Cardiac muscle cell (in vitro differentiated cells and primary cell): Measurements from ENCODE around the gene PPP4R1. TPM values are rescaled to one million over a fixed set of nuclear protein-coding genes. Genes with fewer than 3 reads are reported as not detected.

Experiments used
- DNase-seq, 2 donors: peaks; one replicate each; pipeline versions ENCODE4 v3.0.0 to v3.0.0-alpha.2; 2010 to 2017; ENCODE audit warnings: low read depth in 1 of 2, low spot score in 1 of 2
- H3K27ac ChIP-seq: fragments of 200-600 bp; sonication (generic); 2 replicates; pipeline ENCODE4 v1.5.1; 2016
- H3K27me3 ChIP-seq: fragments of 200-600 bp; sonication (generic); 2 replicates; pipeline ENCODE4 v1.6.0; 2016; ENCODE audit warnings: control low read depth
- H3K36me3 ChIP-seq: fragments of 200-600 bp; sonication (generic); 2 replicates; pipeline ENCODE4 v1.5.1; 2016; ENCODE audit warnings: control low read depth
- H3K4me1 ChIP-seq: fragments of 200-600 bp; sonication (generic); 2 replicates; pipeline ENCODE4 v1.8.1; 2017; ENCODE audit warnings: low read depth, mild to moderate bottlenecking, mixed run types
- H3K4me3 ChIP-seq: fragments of 200-600 bp; sonication (generic); 2 replicates; pipeline ENCODE4 v1.5.1; 2016; ENCODE audit warnings: mild to moderate bottlenecking
- H3K9me3 ChIP-seq: fragments of 200-600 bp; sonication (generic); 2 replicates; pipeline ENCODE4 v1.5.1; 2017; ENCODE audit warnings: low read depth, mild to moderate bottlenecking, control low read depth
- polyA plus RNA-seq: library from polyadenylated mRNA; unstranded; fragments of >200 nt; fragmentation: Nextera tagmentation; extraction: Ambion mirVana; gene quantifications from 2 replicates; pipeline ENCODE4 v1.2.1, GENCODE V29; 2016
- total RNA-seq: library from RNA; depleted of rRNA; stranded (reverse); fragments of >200 nt; gene quantifications from 2 replicates; pipeline ENCODE4 v1.2.3, GENCODE V29; 2016
- TF ChIP-seq, protein P1 (sequence below): IDR thresholded peaks from 2 replicates; pipeline ENCODE4 v1.5.1; 2012; ENCODE audit warnings: low read depth, mild to moderate bottlenecking, low read length

PPP4R1 gene
- total and polyA plus RNA-seq, 2 experiments from 2014 or later: 36.5 to 75.1 TPM

DNA sequence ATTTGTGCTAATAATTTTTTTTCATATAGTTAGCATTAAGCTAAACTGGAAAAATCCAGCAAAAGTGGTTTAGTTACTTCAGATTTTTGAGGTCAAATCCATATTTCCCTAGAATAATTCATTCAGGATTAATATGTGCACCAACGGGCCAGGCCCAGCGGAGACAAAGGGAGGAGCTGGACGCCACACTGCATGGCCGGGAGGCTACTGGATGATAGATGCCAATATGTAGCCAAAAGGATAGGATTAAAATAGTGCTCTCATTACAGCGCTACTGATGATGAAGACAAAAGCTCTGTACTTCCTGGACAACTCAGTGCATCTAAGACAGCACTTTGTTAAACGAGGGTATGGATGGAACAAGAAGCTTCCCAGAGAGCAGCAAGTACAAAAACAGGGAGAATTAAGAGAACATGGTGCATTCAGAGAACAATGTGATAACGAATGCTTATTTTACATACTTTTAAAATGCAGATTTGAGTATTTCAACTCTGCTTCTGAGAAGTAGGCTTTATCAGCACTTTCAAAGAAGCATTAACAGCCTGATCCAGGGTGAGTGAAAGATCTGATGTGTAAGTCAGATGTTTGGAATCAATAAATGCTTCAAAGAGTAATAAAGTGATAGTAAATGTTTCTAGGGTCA lies 39.8 kb downstream of the PPP4R1 start:
- Histone ChIP-seq H3K4me1 (peaks cover 4% of the 10 kb centered on the region), H3K27ac (no peak overlapping the region), H3K9me3 (no peaks in the 10 kb centered on the region), H3K4me3 (no peak overlapping the region), H3K27me3 (no peaks in the 10 kb centered on the region), H3K36me3 (peaks cover 66% of the 10 kb centered on the region)
- TF ChIP-seq, protein P1, sequence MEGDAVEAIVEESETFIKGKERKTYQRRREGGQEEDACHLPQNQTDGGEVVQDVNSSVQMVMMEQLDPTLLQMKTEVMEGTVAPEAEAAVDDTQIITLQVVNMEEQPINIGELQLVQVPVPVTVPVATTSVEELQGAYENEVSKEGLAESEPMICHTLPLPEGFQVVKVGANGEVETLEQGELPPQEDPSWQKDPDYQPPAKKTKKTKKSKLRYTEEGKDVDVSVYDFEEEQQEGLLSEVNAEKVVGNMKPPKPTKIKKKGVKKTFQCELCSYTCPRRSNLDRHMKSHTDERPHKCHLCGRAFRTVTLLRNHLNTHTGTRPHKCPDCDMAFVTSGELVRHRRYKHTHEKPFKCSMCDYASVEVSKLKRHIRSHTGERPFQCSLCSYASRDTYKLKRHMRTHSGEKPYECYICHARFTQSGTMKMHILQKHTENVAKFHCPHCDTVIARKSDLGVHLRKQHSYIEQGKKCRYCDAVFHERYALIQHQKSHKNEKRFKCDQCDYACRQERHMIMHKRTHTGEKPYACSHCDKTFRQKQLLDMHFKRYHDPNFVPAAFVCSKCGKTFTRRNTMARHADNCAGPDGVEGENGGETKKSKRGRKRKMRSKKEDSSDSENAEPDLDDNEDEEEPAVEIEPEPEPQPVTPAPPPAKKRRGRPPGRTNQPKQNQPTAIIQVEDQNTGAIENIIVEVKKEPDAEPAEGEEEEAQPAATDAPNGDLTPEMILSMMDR: no peak
- no peak for DNase-seq

DNA sequence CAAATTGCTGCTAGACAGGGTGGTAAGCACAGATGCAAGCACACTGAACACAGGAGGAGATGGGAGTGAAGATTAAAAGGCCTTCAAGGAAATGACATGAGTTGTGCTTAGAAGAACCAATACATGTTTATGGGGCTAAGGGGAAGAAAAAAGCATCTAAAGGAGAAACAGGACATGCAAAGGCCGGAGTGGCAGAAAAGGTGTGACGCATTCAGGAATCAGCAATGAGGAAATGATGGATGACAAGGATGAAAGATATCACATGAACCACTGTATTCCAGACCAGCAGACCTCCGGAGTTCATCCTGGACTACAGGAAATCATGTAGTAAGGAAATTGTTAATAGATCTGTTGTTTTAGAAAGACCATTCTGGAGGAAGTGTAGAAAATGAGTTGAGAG lies 42.8 kb downstream of the PPP4R1 start:
- no peak overlapping the region for H3K4me3 ChIP-seq
- H3K27me3 ChIP-seq: no peaks in the 10 kb centered on the region
- TF ChIP-seq, protein P1: no peak
- no peak overlapping the region for H3K27ac ChIP-seq
- H3K36me3 ChIP-seq: peaks cover 51% of the 10 kb centered on the region
- peaks cover 4% of the 10 kb centered on the region for H3K4me1 ChIP-seq
- no peaks in the 10 kb centered on the region for H3K9me3 ChIP-seq
- no peak for DNase-seq

DNA sequence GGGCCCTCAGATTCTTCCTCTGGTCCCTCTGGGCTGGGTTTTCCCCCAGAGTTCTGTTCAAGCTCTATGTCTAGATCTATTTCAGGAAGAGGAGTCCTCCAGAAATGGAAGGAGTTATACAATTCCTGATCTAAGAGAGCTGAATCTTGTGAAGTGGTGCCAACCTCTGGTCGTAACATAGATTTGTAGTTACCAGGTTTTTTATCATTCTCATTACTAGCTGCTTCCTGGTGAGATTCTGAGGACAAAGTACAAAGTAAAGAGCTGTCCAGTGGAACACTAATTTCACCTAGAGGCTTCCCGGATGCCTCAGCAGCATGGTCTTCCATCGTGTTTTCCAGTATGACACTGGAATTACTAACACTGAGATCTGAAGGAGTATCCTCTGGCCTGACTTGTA lies 44.1 kb downstream of the PPP4R1 start:
- TF ChIP-seq, protein P1: no peak
- Histone ChIP-seq H3K4me3 (no peak overlapping the region), H3K9me3 (no peaks in the 10 kb centered on the region), H3K27me3 (no peaks in the 10 kb centered on the region), H3K4me1 (no peaks in the 10 kb centered on the region), H3K36me3 (peaks cover 49% of the 10 kb centered on the region), H3K27ac (no peak overlapping the region)
- DNase-seq: no peak

DNA sequence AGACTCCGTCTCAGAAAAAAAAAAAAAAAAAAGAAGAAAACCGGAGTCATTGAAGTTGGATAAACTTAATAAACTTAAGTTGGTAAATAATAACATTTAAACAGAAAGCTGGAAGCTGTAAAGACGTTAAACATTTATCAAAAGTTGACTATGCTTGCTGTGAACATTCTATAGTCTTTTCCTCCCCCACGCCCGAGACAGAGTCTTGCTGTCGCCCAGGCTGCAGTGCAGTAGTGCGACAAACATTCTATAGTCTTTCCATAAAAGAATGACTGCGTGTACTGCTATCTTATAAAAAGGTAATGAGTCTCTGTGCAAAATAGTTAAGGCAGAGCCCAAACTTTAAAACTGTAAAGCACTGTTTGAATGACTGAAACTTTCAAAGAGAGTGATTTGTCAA lies 45.2 kb downstream of the PPP4R1 start:
- Histone ChIP-seq H3K4me3 (no peak overlapping the region), H3K27me3 (no peaks in the 10 kb centered on the region), H3K27ac (no peak overlapping the region), H3K4me1 (no peaks in the 10 kb centered on the region), H3K9me3 (no peaks in the 10 kb centered on the region), H3K36me3 (peaks cover 42% of the 10 kb centered on the region)
- no peak for DNase-seq
- TF ChIP-seq, protein P1: no peak

DNA sequence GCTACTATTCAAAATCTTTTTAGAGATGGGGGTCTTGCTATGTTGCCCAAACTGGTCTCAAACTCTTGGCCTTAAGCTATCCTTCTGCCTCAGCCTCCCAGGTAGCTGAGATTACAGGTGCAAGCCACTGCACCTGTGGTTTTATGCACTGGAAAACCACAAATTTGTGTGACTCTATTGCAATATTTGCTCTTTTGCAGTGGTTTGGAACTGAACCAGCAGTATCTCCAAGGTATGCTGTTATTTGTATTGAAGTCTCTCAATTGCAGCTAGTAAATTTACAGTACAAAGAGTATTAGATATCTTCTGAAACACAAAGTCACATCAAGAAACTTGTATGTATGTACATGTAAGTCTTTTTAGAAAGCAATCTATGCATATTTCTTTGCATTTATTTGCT lies 46.2 kb downstream of the PPP4R1 start:
- TF ChIP-seq, protein P1: no peak
- no peaks in the 10 kb centered on the region for H3K27me3 ChIP-seq
- H3K36me3 ChIP-seq: peaks cover 47% of the 10 kb centered on the region

More for the DNA sequence above, 46.2 kb downstream of the PPP4R1 start:
- no peak for DNase-seq
- no peaks in the 10 kb centered on the region for H3K4me1 ChIP-seq
- no peak overlapping the region for H3K4me3 ChIP-seq
- no peak overlapping the region for H3K27ac ChIP-seq
- no peaks in the 10 kb centered on the region for H3K9me3 ChIP-seq
